KMS-11 (cell line): Measurements from ENCODE around the gene SCYGR2.

Experiments used
- H2AFZ ChIP-seq: fragments of 200-600 bp; sonication (generic); 2 replicates; pipeline ENCODE4 v1.6.1; 2016; ENCODE audit warnings: antibody characterized with exemption, mixed run types, low read depth
- H3K27ac ChIP-seq: fragments of 200-600 bp; sonication (generic); 2 replicates; pipeline ENCODE4 v1.6.1; 2016; ENCODE audit warnings: mild to moderate bottlenecking, mixed run types
- H3K27me3 ChIP-seq: fragments of 200-600 bp; sonication (generic); 2 replicates; pipeline ENCODE4 v1.6.1; 2017; ENCODE audit warnings: mild to moderate bottlenecking, low read depth, mixed run types, moderate library complexity; ENCODE audit not compliant: insufficient read depth
- H3K36me3 ChIP-seq: fragments of 200-600 bp; sonication (generic); 2 replicates; pipeline ENCODE4 v1.6.1; 2017; ENCODE audit warnings: mild to moderate bottlenecking, mixed run types; ENCODE audit not compliant: insufficient read depth
- H3K4me1 ChIP-seq: fragments of 200-600 bp; sonication (generic); 2 replicates; pipeline ENCODE4 v1.6.1; 2016; ENCODE audit warnings: mild to moderate bottlenecking, low read depth, mixed run types; ENCODE audit not compliant: poor library complexity, severe bottlenecking
- H3K4me2 ChIP-seq: fragments of 200-600 bp; sonication (generic); 2 replicates; pipeline ENCODE4 v1.7.0; 2016; ENCODE audit warnings: mild to moderate bottlenecking, mixed run types
- H3K4me3 ChIP-seq: fragments of 200-600 bp; sonication (generic); IDR thresholded peaks from 2 replicates; pipeline ENCODE4 v1.6.1; 2017; ENCODE audit warnings: low read depth, low read length, mixed read lengths; ENCODE audit not compliant: insufficient read depth
- H3K79me2 ChIP-seq: fragments of 200-600 bp; sonication (generic); 2 replicates; pipeline ENCODE4 v1.6.1; 2016; ENCODE audit warnings: low read depth, mixed run types; ENCODE audit not compliant: insufficient read depth
- H3K9ac ChIP-seq: fragments of 200-600 bp; sonication (generic); 2 replicates; pipeline ENCODE4 v1.6.1; 2016; ENCODE audit warnings: mild to moderate bottlenecking, mixed run types
- H4K20me1 ChIP-seq: fragments of 200-600 bp; sonication (generic); 2 replicates; pipeline ENCODE4 v1.6.1; 2016; ENCODE audit warnings: mild to moderate bottlenecking, mixed run types; ENCODE audit not compliant: insufficient read depth
- TF ChIP-seq, protein P1 (sequence below): fragments of 200-600 bp; sonication (generic); conservative IDR thresholded peaks from 2 replicates; pipeline ENCODE4 v1.6.1; 2017; ENCODE audit warnings: low read depth, mild to moderate bottlenecking, antibody characterized with exemption, low read length, moderate library complexity, mixed read lengths

The SCYGR2 gene

DNA sequence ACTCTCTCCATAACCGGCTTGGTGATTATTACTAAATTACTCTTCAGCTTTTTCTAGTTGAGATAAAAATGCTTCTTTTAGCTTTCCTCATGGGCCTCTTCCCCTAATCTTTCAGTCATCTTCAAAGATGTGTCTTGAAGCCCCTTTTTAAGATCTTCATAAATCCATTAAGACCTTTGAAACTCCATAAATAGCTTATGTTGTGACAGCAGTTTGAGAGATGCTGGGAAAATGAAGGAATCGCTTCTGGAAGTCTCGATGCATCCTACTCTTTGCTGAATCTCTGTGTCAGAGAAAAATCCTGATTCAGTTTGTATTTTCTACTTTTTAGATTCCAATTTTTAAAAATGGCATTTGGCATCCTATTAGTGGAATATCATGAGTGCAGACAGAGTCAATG is 31.6 kb downstream of the SCYGR2 start:
- no peak overlapping the region for H3K4me2 ChIP-seq
- no peaks in the 10 kb centered on the region for H3K27me3 ChIP-seq
- H2AFZ ChIP-seq = no peak overlapping the region
- no peak overlapping the region for H3K27ac ChIP-seq
- no peak overlapping the region for H3K4me3 ChIP-seq
- H3K4me1 ChIP-seq = no peaks in the 10 kb centered on the region
- no peaks in the 10 kb centered on the region for H3K36me3 ChIP-seq
- H4K20me1 ChIP-seq = no peaks in the 10 kb centered on the region
- no peak overlapping the region for H3K9ac ChIP-seq
- H3K79me2 ChIP-seq = no peaks in the 10 kb centered on the region
- TF ChIP-seq, protein P1, sequence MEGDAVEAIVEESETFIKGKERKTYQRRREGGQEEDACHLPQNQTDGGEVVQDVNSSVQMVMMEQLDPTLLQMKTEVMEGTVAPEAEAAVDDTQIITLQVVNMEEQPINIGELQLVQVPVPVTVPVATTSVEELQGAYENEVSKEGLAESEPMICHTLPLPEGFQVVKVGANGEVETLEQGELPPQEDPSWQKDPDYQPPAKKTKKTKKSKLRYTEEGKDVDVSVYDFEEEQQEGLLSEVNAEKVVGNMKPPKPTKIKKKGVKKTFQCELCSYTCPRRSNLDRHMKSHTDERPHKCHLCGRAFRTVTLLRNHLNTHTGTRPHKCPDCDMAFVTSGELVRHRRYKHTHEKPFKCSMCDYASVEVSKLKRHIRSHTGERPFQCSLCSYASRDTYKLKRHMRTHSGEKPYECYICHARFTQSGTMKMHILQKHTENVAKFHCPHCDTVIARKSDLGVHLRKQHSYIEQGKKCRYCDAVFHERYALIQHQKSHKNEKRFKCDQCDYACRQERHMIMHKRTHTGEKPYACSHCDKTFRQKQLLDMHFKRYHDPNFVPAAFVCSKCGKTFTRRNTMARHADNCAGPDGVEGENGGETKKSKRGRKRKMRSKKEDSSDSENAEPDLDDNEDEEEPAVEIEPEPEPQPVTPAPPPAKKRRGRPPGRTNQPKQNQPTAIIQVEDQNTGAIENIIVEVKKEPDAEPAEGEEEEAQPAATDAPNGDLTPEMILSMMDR = no peak

DNA sequence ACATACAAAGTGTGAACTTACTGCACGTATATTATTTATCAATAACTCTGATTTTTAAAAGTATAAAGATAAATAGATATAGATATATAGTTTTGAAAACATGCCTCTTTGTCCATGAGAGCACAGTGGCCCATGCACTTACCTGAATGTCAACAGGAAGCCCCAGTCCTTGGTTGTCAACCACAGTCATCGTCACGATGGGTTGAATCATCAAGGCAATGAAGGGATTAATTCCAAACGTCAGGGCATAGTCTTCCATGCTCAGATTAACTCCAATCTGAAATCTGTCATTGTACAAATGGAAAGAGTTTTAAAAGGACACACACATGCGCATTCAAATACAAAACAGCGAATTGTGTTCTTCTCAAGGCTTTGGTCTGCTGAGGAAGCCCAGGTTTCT is 34.1 kb downstream of the SCYGR2 start:
- Histone ChIP-seq H3K4me3 (no peak overlapping the region), H3K4me1 (no peaks in the 10 kb centered on the region), H4K20me1 (no peaks in the 10 kb centered on the region), H2AFZ (no peak overlapping the region), H3K79me2 (no peaks in the 10 kb centered on the region), H3K36me3 (no peaks in the 10 kb centered on the region), H3K27me3 (no peaks in the 10 kb centered on the region), H3K4me2 (no peak overlapping the region), H3K9ac (no peak overlapping the region), H3K27ac (no peak overlapping the region)
- TF ChIP-seq, protein P1 = no peak

DNA sequence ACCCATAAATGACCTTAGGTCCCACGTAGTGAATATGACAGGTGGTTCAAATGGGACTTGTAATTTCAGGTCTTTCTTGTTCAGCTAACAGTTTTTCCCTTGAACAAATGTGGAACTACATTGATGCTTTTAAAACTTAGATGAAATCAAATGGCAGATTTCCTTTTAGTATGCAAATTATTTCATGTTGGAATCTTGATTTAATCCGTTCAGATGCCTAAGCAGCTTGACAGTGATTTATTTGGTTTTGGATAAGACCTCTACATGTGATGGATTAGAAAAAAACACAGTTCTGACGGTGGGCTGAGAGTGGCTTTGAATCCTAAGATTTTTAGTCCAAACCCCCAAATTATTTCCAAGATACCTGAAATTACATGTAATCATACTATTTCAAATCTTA is 35.5 kb downstream of the SCYGR2 start:
- Histone ChIP-seq H3K36me3 (no peaks in the 10 kb centered on the region), H3K27ac (no peak overlapping the region), H2AFZ (no peak overlapping the region), H3K4me3 (no peak overlapping the region), H4K20me1 (no peaks in the 10 kb centered on the region), H3K79me2 (no peaks in the 10 kb centered on the region), H3K4me1 (no peaks in the 10 kb centered on the region), H3K27me3 (no peaks in the 10 kb centered on the region), H3K9ac (no peak overlapping the region), H3K4me2 (no peak overlapping the region)
- TF ChIP-seq, protein P1 = no peak

DNA sequence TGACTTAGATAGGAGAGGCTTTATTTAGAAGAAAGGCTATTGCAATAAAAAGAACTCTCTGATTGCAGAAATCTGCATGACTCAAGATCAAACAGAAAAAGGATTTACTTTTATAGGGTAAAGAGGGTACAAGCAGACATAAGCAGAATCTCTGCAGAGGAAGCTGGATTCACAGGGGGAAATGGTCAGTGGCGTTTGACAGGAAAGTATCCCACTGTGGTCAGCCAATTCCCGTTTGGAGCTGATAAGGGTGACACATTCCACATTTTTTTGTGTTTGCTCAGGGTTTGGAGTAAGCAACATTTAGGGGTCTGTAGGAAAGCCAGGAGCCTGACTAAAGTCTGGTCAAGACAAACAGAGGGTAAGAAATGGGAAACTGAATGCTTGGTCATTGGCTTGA is 44.0 kb downstream of the SCYGR2 start:
- TF ChIP-seq, protein P1 = no peak
- Histone ChIP-seq H3K27me3 (no peaks in the 10 kb centered on the region), H3K4me1 (no peaks in the 10 kb centered on the region), H3K79me2 (no peaks in the 10 kb centered on the region), H3K4me2 (no peak overlapping the region), H3K36me3 (no peaks in the 10 kb centered on the region), H3K4me3 (no peak overlapping the region), H3K9ac (no peak overlapping the region), H3K27ac (no peak overlapping the region), H4K20me1 (no peaks in the 10 kb centered on the region), H2AFZ (no peak overlapping the region)
